Gastroesophageal sphincter (tissue), 3 donors: ENCODE measurements around the gene PNPLA3.

Experiments used
- CTCF ChIP-seq, 4 experiments: fragments of 200-600 bp in 2 of 4; fragments of 450-650 bp in 2 of 4; sonication (generic) in 1 of 4; IDR thresholded peaks; one replicate each; pipeline ENCODE4 v1.5.1; 2017 to 2019; ENCODE audit warnings: antibody characterized with exemption in 4 of 4, mild to moderate bottlenecking in 2 of 4, moderate library complexity in 2 of 4
- EP300 ChIP-seq: sonication (generic); formaldehyde crosslinking; IDR thresholded peaks from one replicate; pipeline ENCODE4 v1.6.1; 2017; ENCODE audit warnings: antibody characterized with exemption, mild to moderate bottlenecking
- POLR2A ChIP-seq, 2 donors: fragments of 450-650 bp; IDR thresholded peaks; one replicate each; pipeline ENCODE4 v1.6.1; 2017; ENCODE audit warnings: antibody characterized with exemption in 2 of 2, mild to moderate bottlenecking in 2 of 2, moderate library complexity in 1 of 2
- POLR2AphosphoS5 ChIP-seq: sonication (generic); formaldehyde crosslinking; IDR thresholded peaks from one replicate; pipeline ENCODE4 v1.6.1; 2017; ENCODE audit warnings: antibody characterized with exemption

GRCh38 chr22:43941449-43941848 is 17.8 kb downstream of the PNPLA3 start:
- TF ChIP-seq CTCF (IDR thresholded peaks at IDR 0.05) (no peak), EP300 (no peak), POLR2A (IDR thresholded peaks at IDR 0.05) (no peak), POLR2AphosphoS5 (no peak)
